ENCODE measurements around the gene TSNAXIP1. TPM values are rescaled to one million over a fixed set of nuclear protein-coding genes. Genes with fewer than 3 reads are reported as not detected.

Gene TSNAXIP1
- total and polyA plus RNA-seq, 9 of the 15 experiments (the other 6 are each of a cell fraction or from before 2014, with no cell fraction given): 0.03 to 0.24 (median 0.11) TPM; not detected in 4

DNA sequence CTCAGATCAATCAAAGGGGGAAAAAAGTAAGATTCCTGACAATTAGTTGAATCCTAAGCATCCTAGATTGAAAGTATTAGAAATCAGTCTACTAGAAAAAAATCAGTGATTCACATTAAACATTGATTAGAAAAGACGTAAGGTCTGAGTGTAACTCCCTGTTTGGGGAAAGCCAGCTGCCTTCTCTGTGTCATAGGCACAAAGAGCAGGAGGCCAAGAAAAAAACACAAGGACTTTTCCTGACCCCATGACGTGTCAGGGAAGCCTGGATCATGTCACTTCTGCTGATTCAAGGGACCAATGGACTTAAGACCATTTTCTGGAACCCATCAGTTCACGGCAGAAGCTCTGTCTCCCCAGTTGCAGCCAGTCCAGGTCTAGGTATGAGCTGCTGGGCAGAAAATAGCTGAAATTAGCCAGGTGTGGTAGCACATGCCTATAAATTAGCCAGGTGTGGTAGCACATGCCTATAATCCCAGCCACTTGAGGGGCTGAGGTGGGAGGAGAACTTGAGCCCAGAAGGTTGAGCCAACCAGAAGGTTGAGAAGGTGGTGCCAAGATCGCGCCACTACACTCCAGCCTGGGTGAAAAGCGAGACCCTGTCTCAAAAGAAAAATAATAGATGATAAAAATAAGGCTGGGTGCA lies 36.2 kb upstream of the TSNAXIP1 start (continued):
- no peak for TF ChIP-seq ZNF347 (CRISPR knock-in tag; IDR thresholded peaks at IDR 0.05; ENCODE audit: low read depth)
- no peak for TF ChIP-seq ZNF57 (CRISPR knock-in tag; IDR thresholded peaks at IDR 0.05)
- TF ChIP-seq MEIS2 (IDR thresholded peaks at IDR 0.05; ENCODE audit: partially characterized antibody): no peak
- no peak for TF ChIP-seq RUNX1 (IDR thresholded peaks at IDR 0.05; ENCODE audit: low read depth)
- no peak for TF ChIP-seq SMAD1 (IDR thresholded peaks at IDR 0.05; ENCODE audit: low read depth, low read length, partially characterized antibody)
- no peak for TF ChIP-seq SP2 (IDR thresholded peaks at IDR 0.05; ENCODE audit: extremely low read depth, low read depth, low read length, poor library complexity, severe bottlenecking)
- no peak for TF ChIP-seq L3MBTL2 (IDR thresholded peaks at IDR 0.05)
- TF ChIP-seq ZZZ3 (IDR thresholded peaks at IDR 0.05): no peak

DNA sequence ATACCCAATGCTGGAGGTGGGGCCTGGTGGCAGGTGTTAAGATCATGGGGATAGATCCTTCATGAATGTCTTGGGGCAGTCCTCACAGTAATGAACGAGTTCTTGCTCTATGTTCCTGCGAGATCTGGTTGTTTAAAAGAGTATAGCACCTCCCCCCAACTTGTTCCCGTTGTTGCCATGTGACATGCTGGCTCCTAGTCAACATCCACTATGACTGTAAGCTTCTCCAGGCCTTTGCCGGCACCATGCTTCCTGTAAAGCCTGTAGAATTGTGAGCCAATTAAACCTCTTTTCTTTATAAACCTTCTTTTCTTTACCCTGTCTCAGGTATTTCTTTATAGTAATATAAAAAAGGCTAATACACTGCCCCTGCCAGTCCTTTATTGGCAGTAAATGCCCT lies 33.6 kb upstream of the TSNAXIP1 start:
- H3K4me2 ChIP-seq (ENCODE audit: insufficient read depth, low read length): peak overlapping the region; percentile 61
- in situ Hi-C loops (cut with MboI) (no loop called here), intact Hi-C loops (cut with micrococcal nuclease) (no loop called here)
- no TSS peak for BruUV-seq (replicated peaks)
- peaks cover 20% of the 10 kb centered on the region; the same call in 2 of the 3 replicates for H3K36me3 ChIP-seq (ENCODE audit: control insufficient read depth, insufficient read depth, low read length)
- ChIA-PET POLR2A (interaction anchor here (0.5 to 1.5 kb wide), 2 partner anchors 8 to 40 kb away, joined by 3 to 6 read pairs; no protein-coding TSS in a partner anchor), CTCF (ENCODE audit: low intra/inter-chr PET ratio) (no interaction called here)
- H3K4me3 ChIP-seq: no peak overlapping the region
- ATAC-seq (peak; percentile 83), DNase-seq (ENCODE audit: extremely low read depth in 1 of 4, low spot score in 3 of 4) (peak in 3 of 4 experiments; percentile 32 to 60 (median 42)), FAIRE-seq (no peak)
- H4K20me1 ChIP-seq (replicated peaks; ENCODE audit: control insufficient read depth, insufficient read depth, low read length): no peaks in the 10 kb centered on the region
- peaks cover 12 to 17% of the 10 kb centered on the region in 2 experiments; a peak in 4 of 5 replicates for H3K4me1 ChIP-seq (replicated peaks in 1 of 2; ENCODE audit: control insufficient read depth in 2 of 2, insufficient read depth in 2 of 2, low read length in 2 of 2)
- H2AFZ ChIP-seq (ENCODE audit: low read depth, low read length): peak overlapping the region; percentile 2; the same call in 1 of the 2 replicates
- no peaks in the 10 kb centered on the region for H3K9me3 ChIP-seq (replicated peaks; ENCODE audit: control insufficient read depth, insufficient read depth, low read depth, low read length)
- peak overlapping the region; percentile 66 for H3K27ac ChIP-seq (ENCODE audit: extremely low read depth, low read depth, low read length)
- H3K9me1 ChIP-seq (ENCODE audit: control insufficient read depth, insufficient read depth, low read length): no peaks in the 10 kb centered on the region
- peaks cover 23% of the 10 kb centered on the region for H3K79me2 ChIP-seq (ENCODE audit: control insufficient read depth, insufficient read depth, low read length)
- 19% methylated on average over 4 of the region's 4 CpGs for WGBS (ENCODE audit: insufficient coverage, low coverage, missing lambda C conversion rate)
- H3K27me3 ChIP-seq (ENCODE audit: control insufficient read depth in 2 of 2, insufficient read depth in 2 of 2, low read length in 2 of 2): no peaks in the 10 kb centered on the region
- peak overlapping the region in 1 of 2 experiments; percentile 28; a peak in 2 of 4 replicates for H3K9ac ChIP-seq (ENCODE audit: insufficient read depth in 1 of 2, low read depth in 2 of 2, low read length in 2 of 2)
- TF ChIP-seq ZFX (CRISPR knock-in tag; IDR thresholded peaks at IDR 0.05) (peak; percentile 55; the same call in 1 of the 2 replicates), CBX1 (IDR thresholded peaks at IDR 0.05; ENCODE audit: low read depth) (no peak), ZBTB17 (CRISPR knock-in tag; IDR thresholded peaks at IDR 0.05) (no peak), SLC30A9 (CRISPR knock-in tag; IDR thresholded peaks at IDR 0.05) (no peak), CXXC5 (CRISPR knock-in tag; IDR thresholded peaks at IDR 0.05) (0 out of 2 replicates have a peak, but pooled peaks have one; percentile 18), TGIF2 (CRISPR knock-in tag; IDR thresholded peaks at IDR 0.05) (no peak), ZNF766 (CRISPR knock-in tag; conservative IDR thresholded peaks at IDR 0.05) (peak; percentile 95), ZKSCAN8 (CRISPR knock-in tag; IDR thresholded peaks at IDR 0.05) (no peak), FOXM1 (IDR thresholded peaks at IDR 0.05; ENCODE audit: low read depth) (no peak), FOXM1 (CRISPR knock-in tag; IDR thresholded peaks at IDR 0.05; ENCODE audit: low read depth) (no peak), FOXK2 (conservative IDR thresholded peaks at IDR 0.05 in 1 of 2, IDR thresholded peaks at IDR 0.05 in 1 of 2; ENCODE audit: low read depth in 2 of 2) (peak; percentile 55 to 64; a peak in 3 of 4 replicates), POLR3A (IDR thresholded peaks at IDR 0.05; ENCODE audit: borderline replicate concordance, extremely low read depth, insufficient read depth, insufficient read length) (no peak)
- TF ChIP-seq, protein P1, sequence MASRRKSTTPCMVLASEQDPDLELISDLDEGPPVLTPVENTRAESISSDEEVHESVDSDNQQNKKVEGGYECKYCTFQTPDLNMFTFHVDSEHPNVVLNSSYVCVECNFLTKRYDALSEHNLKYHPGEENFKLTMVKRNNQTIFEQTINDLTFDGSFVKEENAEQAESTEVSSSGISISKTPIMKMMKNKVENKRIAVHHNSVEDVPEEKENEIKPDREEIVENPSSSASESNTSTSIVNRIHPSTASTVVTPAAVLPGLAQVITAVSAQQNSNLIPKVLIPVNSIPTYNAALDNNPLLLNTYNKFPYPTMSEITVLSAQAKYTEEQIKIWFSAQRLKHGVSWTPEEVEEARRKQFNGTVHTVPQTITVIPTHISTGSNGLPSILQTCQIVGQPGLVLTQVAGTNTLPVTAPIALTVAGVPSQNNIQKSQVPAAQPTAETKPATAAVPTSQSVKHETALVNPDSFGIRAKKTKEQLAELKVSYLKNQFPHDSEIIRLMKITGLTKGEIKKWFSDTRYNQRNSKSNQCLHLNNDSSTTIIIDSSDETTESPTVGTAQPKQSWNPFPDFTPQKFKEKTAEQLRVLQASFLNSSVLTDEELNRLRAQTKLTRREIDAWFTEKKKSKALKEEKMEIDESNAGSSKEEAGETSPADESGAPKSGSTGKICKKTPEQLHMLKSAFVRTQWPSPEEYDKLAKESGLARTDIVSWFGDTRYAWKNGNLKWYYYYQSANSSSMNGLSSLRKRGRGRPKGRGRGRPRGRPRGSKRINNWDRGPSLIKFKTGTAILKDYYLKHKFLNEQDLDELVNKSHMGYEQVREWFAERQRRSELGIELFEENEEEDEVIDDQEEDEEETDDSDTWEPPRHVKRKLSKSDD (conservative IDR thresholded peaks at IDR 0.05; ENCODE audit: low read length): no peak

Data from K562 (cell line).